ENCODE results near the gene GTSE1. TPM values are rescaled to one million over a fixed set of nuclear protein-coding genes. Genes with fewer than 3 reads are reported as not detected.

GTSE1 gene
- polyA plus RNA-seq, 3 donors, result 0.04 TPM; not detected in 2

DNA sequence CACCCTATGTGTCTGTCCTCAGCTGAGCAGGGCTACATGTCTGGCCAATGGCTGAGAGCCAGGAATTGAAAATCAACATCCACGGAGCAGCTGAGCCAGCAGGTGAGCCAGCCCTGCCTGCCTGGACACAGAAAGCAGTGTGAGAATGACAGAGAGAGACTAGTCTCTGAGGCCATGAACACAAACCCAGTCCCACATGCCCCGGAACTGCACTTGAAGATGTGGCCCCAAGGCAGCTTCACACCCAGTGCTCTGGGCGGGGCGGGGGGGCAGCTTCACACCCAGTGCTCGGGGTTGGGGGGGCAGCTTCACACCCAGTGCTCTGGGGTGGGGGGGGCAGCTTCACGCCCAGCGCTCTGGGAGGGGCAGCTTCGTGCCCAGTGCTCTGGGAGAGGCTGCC, 76.5 kb downstream of the GTSE1 start:
- intact Hi-C loops (cut with micrococcal nuclease), result no loop called here
- peaks cover 0 to 18% of the 10 kb centered on the region in 2 donors for H3K9me3 ChIP-seq (replicated peaks in 1 of 2; ENCODE audit: control insufficient read depth in 1 of 2, insufficient read depth in 1 of 2, low read length in 2 of 2)
- no peak overlapping the region for H2AFZ ChIP-seq (ENCODE audit: insufficient read depth, low read depth, low read length, poor library complexity, severe bottlenecking)
- H3K4me2 ChIP-seq (replicated peaks; ENCODE audit: extremely low read depth, low read length, poor library complexity, severe bottlenecking), result no peak overlapping the region
- WGBS (ENCODE audit: insufficient coverage), result 70% methylated on average over 2 of the region's 8 CpGs
- Mint-ChIP-seq H3K27me3 (ENCODE audit: low read depth in 3 of 3) (peaks cover 14 to 35% (median 26%) of the 10 kb centered on the region in 3 donors), H3K9me3 (peaks cover 9 to 25% (median 21%) of the 10 kb centered on the region in 7 donors), H3K4me1 (peaks cover 11% of the 10 kb centered on the region), H3K4me3 (no peak overlapping the region), H3K36me3 (peaks cover 0 to 4% of the 10 kb centered on the region in 2 donors), H3K27ac (no peak overlapping the region)
- no peak for DNase-seq
- no peak overlapping the region for H3K27ac ChIP-seq (ENCODE audit: low read depth in 1 of 2, low read length in 2 of 2)
- no peaks in the 10 kb centered on the region for H4K20me1 ChIP-seq (ENCODE audit: insufficient read depth, low read length)
- H3K36me3 ChIP-seq (replicated peaks in 1 of 2; ENCODE audit: control insufficient read depth in 1 of 2, insufficient read depth in 2 of 2, low read length in 2 of 2), result no peaks in the 10 kb centered on the region
- H3K4me1 ChIP-seq (ENCODE audit: control insufficient read depth in 1 of 2, insufficient read depth in 2 of 2, low read length in 2 of 2), result no peaks in the 10 kb centered on the region
- no peak overlapping the region for H3K9ac ChIP-seq (ENCODE audit: insufficient read depth, low read length, poor library complexity, severe bottlenecking)
- no peak for TF ChIP-seq CTCF (IDR thresholded peaks at IDR 0.05)
- H3K79me2 ChIP-seq (ENCODE audit: insufficient read depth, low read length), result no peaks in the 10 kb centered on the region
- peaks cover 0 to 13% of the 10 kb centered on the region in 2 donors for H3K27me3 ChIP-seq (ENCODE audit: control insufficient read depth in 2 of 2, insufficient read depth in 2 of 2, low read length in 2 of 2)
- H3K4me3 ChIP-seq (replicated peaks in 1 of 3; ENCODE audit: low read depth in 2 of 3, low read length in 3 of 3), result no peak overlapping the region

GRCh38 chr22:46373921-46374662, 77.4 kb downstream of the GTSE1 start:
- intact Hi-C loops (cut with micrococcal nuclease), result no loop called here
- no peak for DNase-seq
- H3K4me1 ChIP-seq (ENCODE audit: control insufficient read depth in 1 of 2, insufficient read depth in 2 of 2, low read length in 2 of 2), result no peaks in the 10 kb centered on the region

More at GRCh38 chr22:46373921-46374662, 77.4 kb downstream of the GTSE1 start:
- Mint-ChIP-seq H3K4me3 (peak overlapping the region in 1 of 2 donors; percentile 40), H3K27me3 (ENCODE audit: low read depth in 3 of 3) (peaks cover 14 to 34% (median 26%) of the 10 kb centered on the region in 3 donors), H3K36me3 (peaks cover 0 to 4% of the 10 kb centered on the region in 2 donors), H3K9me3 (peaks cover 9 to 25% (median 21%) of the 10 kb centered on the region in 7 donors), H3K4me1 (peaks cover 11% of the 10 kb centered on the region), H3K27ac (no peak overlapping the region)
- Histone ChIP-seq H4K20me1 (ENCODE audit: insufficient read depth, low read length) (no peaks in the 10 kb centered on the region), H3K9me3 (replicated peaks in 1 of 2; ENCODE audit: control insufficient read depth in 1 of 2, insufficient read depth in 1 of 2, low read length in 2 of 2) (peaks cover 0 to 18% of the 10 kb centered on the region in 2 donors), H3K4me2 (replicated peaks; ENCODE audit: extremely low read depth, low read length, poor library complexity, severe bottlenecking) (no peak overlapping the region), H2AFZ (ENCODE audit: insufficient read depth, low read depth, low read length, poor library complexity, severe bottlenecking) (no peak overlapping the region), H3K4me3 (replicated peaks in 1 of 3; ENCODE audit: low read depth in 2 of 3, low read length in 3 of 3) (no peak overlapping the region), H3K27me3 (ENCODE audit: control insufficient read depth in 2 of 2, insufficient read depth in 2 of 2, low read length in 2 of 2) (peaks cover 0 to 13% of the 10 kb centered on the region in 2 donors), H3K27ac (ENCODE audit: low read depth in 1 of 2, low read length in 2 of 2) (no peak overlapping the region), H3K36me3 (replicated peaks in 1 of 2; ENCODE audit: control insufficient read depth in 1 of 2, insufficient read depth in 2 of 2, low read length in 2 of 2) (no peaks in the 10 kb centered on the region), H3K9ac (ENCODE audit: insufficient read depth, low read length, poor library complexity, severe bottlenecking) (no peak overlapping the region), H3K79me2 (ENCODE audit: insufficient read depth, low read length) (no peaks in the 10 kb centered on the region)
- WGBS (ENCODE audit: insufficient coverage), result 1% methylated on average over 17 of the region's 31 CpGs
- TF ChIP-seq CTCF (IDR thresholded peaks at IDR 0.05), result no peak
